HCT116 (cell line): ENCODE measurements around the gene UBAP2L. TPM values are rescaled to one million over a fixed set of nuclear protein-coding genes. Genes with fewer than 3 reads are reported as not detected.

Source experiments
- ATAC-seq: fragments of 200-7000 bp; cut with Tn5 transposase; 2 replicates; pipeline ENCODE4 v1.9.1; 2020; ENCODE audit warnings: mild to moderate bottlenecking, moderate library complexity
- BruUV-seq: library from RNA; stranded (reverse); fragments of 400-500 nt; replicated peaks from 2 replicates; lab custom pipeline; 2021; lab: Mats Ljungman, UMichigan
- CTCF ChIA-PET: fragments of 300-600 bp; sonication (Branson Sonifier 250); formaldehyde crosslinking; loops from one replicate; lab custom pipeline; 2021; ENCODE audit warnings: antibody characterized with exemption; lab: Charles Lee
- POLR2A ChIA-PET: fragments of 300-600, 350-600 bp; sonication (Branson Sonifier 250); formaldehyde crosslinking; loops from one replicate; lab custom pipeline; 2021; ENCODE audit warnings: antibody characterized with exemption; lab: Charles Lee
- RAD21 ChIA-PET, 2 experiments: fragments of 300-600 bp; sonication (Branson Sonifier 250); formaldehyde crosslinking; loops; one replicate each; lab custom pipeline; 2023; ENCODE audit warnings: low total read pairs in 2 of 2; ENCODE audit not compliant: uncharacterized antibody in 2 of 2, unreplicated experiment in 2 of 2, low non-redundant PET in 1 of 2; lab: Charles Lee
- DNase-seq: peaks from one replicate; pipeline ENCODE4 v3.0.0-alpha.2; 2010; ENCODE audit warnings: low read depth, low spot score
- H2AFZ ChIP-seq: fragments of 200-600 bp; shearing (Covaris generic), sonication (generic); 2 replicates; pipeline ENCODE4 v1.6.1; 2017; ENCODE audit warnings: low read depth, mixed run types, mixed read lengths, antibody characterized with exemption, low read length; ENCODE audit not compliant: poor library complexity, severe bottlenecking
- H3K27ac ChIP-seq: 2 replicates; pipeline ENCODE4 v1.5.1; 2012; ENCODE audit warnings: low read depth, low read length
- H3K27me3 ChIP-seq: fragments of 200-600 bp; sonication (generic); 2 replicates; pipeline ENCODE4 v1.6.1; 2016; ENCODE audit warnings: mixed run types, low read length, mixed read lengths; ENCODE audit not compliant: insufficient read depth
- H3K36me3 ChIP-seq, 2 experiments: fragments of 200-500 bp in 1 of 2; fragments of 200-600 bp in 1 of 2; sonication (Bioruptor generic) in 1 of 2; sonication (generic) in 1 of 2; 2 replicates each; pipeline versions ENCODE4 v1.5.1 to v1.6.1; 2014 to 2016; ENCODE audit warnings: low read length in 2 of 2, inconsistent platforms in 1 of 2, mixed read lengths in 1 of 2, mixed run types in 1 of 2; ENCODE audit not compliant: insufficient read depth in 2 of 2, control insufficient read depth in 1 of 2
- H3K4me1 ChIP-seq, 2 experiments: fragments of 200-600 bp in 1 of 2; sonication (generic) in 1 of 2; 2 replicates each; pipeline versions ENCODE4 v1.5.1 to v1.6.1; 2012 to 2017; ENCODE audit warnings: low read length in 2 of 2, inconsistent platforms in 1 of 2, mild to moderate bottlenecking in 1 of 2, mixed read lengths in 1 of 2, mixed run types in 1 of 2, moderate library complexity in 1 of 2; ENCODE audit not compliant: insufficient read depth in 2 of 2, control insufficient read depth in 1 of 2
- H3K4me2 ChIP-seq: fragments of 200-600 bp; sonication (generic); 2 replicates; pipeline ENCODE4 v1.6.1; 2017; ENCODE audit warnings: mixed run types, low read length, mixed read lengths
- H3K4me3 ChIP-seq, 2 experiments: fragments of 200-600 bp in 1 of 2; sonication (generic) in 1 of 2; replicated peaks in 1 of 2; 2 replicates each; pipeline ENCODE4 v1.5.1; 2011 to 2016; ENCODE audit warnings: low read length in 2 of 2, control low read depth in 1 of 2, low read depth in 1 of 2, mild to moderate bottlenecking in 1 of 2, mixed read lengths in 1 of 2, mixed run types in 1 of 2
- H3K79me2 ChIP-seq: fragments of 200-600 bp; sonication (generic); 2 replicates; pipeline ENCODE4 v1.6.1; 2017; ENCODE audit warnings: mild to moderate bottlenecking, mixed run types, low read length, moderate library complexity, mixed read lengths; ENCODE audit not compliant: insufficient read depth
- H3K9ac ChIP-seq: fragments of 200-600 bp; sonication (generic); 2 replicates; pipeline ENCODE4 v1.6.1; 2016; ENCODE audit warnings: low read length, mixed read lengths
- H3K9me2 ChIP-seq: fragments of 200-600 bp; sonication (generic), shearing (Covaris generic); 2 replicates; pipeline ENCODE4 v1.6.1; 2017; ENCODE audit warnings: mixed run types, mild to moderate bottlenecking, moderate library complexity; ENCODE audit not compliant: insufficient read depth
- H3K9me3 ChIP-seq, 2 experiments: fragments of 200-500 bp in 1 of 2; fragments of 200-600 bp in 1 of 2; sonication (Bioruptor generic) in 1 of 2; sonication (generic) in 1 of 2; 2 replicates each; pipeline ENCODE4 v1.6.1; 2014 to 2017; ENCODE audit warnings: low read length in 2 of 2, mixed read lengths in 2 of 2, inconsistent platforms in 1 of 2, low read depth in 1 of 2, mild to moderate bottlenecking in 1 of 2, mixed run types in 1 of 2, moderate library complexity in 1 of 2; ENCODE audit not compliant: control insufficient read depth in 1 of 2, insufficient read depth in 1 of 2
- H4K20me1 ChIP-seq: fragments of 200-600 bp; sonication (generic), shearing (Covaris generic); 2 replicates; pipeline ENCODE4 v1.6.1; 2017; ENCODE audit warnings: mixed run types, mild to moderate bottlenecking, moderate library complexity; ENCODE audit not compliant: insufficient read depth
- EGR1 ChIP-seq: IDR thresholded peaks from 2 replicates; pipeline ENCODE4 v1.6.1; 2012; ENCODE audit warnings: low read depth
- FOSL1 ChIP-seq: IDR thresholded peaks from 2 replicates; pipeline ENCODE4 v1.6.1; 2012; ENCODE audit warnings: low read depth
- JUND ChIP-seq: IDR thresholded peaks from 2 replicates; pipeline ENCODE4 v1.6.1; 2012
- POLR2A ChIP-seq: IDR thresholded peaks from 2 replicates; pipeline ENCODE4 v1.7.0; 2011; ENCODE audit warnings: borderline replicate concordance; ENCODE audit not compliant: insufficient read depth, insufficient read length; ENCODE audit errors: extremely low read depth
- POLR2AphosphoS5 ChIP-seq: IDR thresholded peaks from 2 replicates; pipeline ENCODE4 v1.6.1; 2011; ENCODE audit warnings: mild to moderate bottlenecking, low read depth, low read length, moderate library complexity
- REST ChIP-seq: IDR thresholded peaks from 2 replicates; pipeline ENCODE4 v1.6.1; 2012; ENCODE audit warnings: low read depth
- SIN3A ChIP-seq: IDR thresholded peaks from 2 replicates; pipeline ENCODE4 v1.6.1; 2012; ENCODE audit warnings: low read depth
- SP1 ChIP-seq: IDR thresholded peaks from 2 replicates; pipeline ENCODE4 v1.6.1; 2012; ENCODE audit warnings: low read depth
- SRF ChIP-seq: IDR thresholded peaks from 2 replicates; pipeline ENCODE4 v1.6.1; 2012; ENCODE audit warnings: low read depth
- TCF7L2 ChIP-seq: IDR thresholded peaks from 2 replicates; pipeline ENCODE4 v1.7.0; 2011; ENCODE audit warnings: borderline replicate concordance, inconsistent platforms; ENCODE audit not compliant: insufficient read depth, insufficient read length; ENCODE audit errors: extremely low read depth
- ZNF274 ChIP-seq: fragments of 200-500 bp; sonication (Bioruptor generic); IDR thresholded peaks from 2 replicates; pipeline ENCODE4 v1.6.1; 2014; ENCODE audit warnings: mild to moderate bottlenecking, low read depth, low read length, inconsistent platforms
- intact Hi-C: fragments of 100-400 bp; cut with micrococcal nuclease; formaldehyde crosslinking; loops from 2 replicates; pipeline ENCODE4 v1.10.0; 2022
- total RNA-seq: library from RNA; stranded (reverse); gene quantifications from one replicate; pipeline ENCODE4 v1.2.1, GENCODE V29; 2021; ENCODE audit not compliant: unreplicated experiment
- TF ChIP-seq, protein P1 (sequence below): IDR thresholded peaks from 2 replicates; pipeline ENCODE4 v1.6.1; 2012

UBAP2L gene
- total RNA-seq, 1 experiment from 2014 or later = 189 TPM

GRCh38 chr1:154192476-154192875 is 28.3 kb upstream of the UBAP2L start:
- intact Hi-C loops = no loop called here
- DNase-seq = no peak
- no peak overlapping the region for H3K9ac ChIP-seq
- H2AFZ ChIP-seq = no peak overlapping the region
- H3K27ac ChIP-seq = no peak overlapping the region
- no peak overlapping the region for H3K4me2 ChIP-seq
- TF ChIP-seq REST (no peak), JUND (no peak), SRF (no peak), SIN3A (no peak), EGR1 (no peak), SP1 (no peak), POLR2AphosphoS5 (no peak), TCF7L2 (no peak), FOSL1 (no peak), POLR2A (no peak), ZNF274 (no peak)
- TF ChIP-seq, protein P1, sequence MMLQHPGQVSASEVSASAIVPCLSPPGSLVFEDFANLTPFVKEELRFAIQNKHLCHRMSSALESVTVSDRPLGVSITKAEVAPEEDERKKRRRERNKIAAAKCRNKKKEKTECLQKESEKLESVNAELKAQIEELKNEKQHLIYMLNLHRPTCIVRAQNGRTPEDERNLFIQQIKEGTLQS = no peak
- no peaks in the 10 kb centered on the region for H4K20me1 ChIP-seq
- BruUV-seq = no TSS peak
- peaks cover 2 to 8% of the 10 kb centered on the region in 2 experiments; a peak in 2 of 4 replicates for H3K4me1 ChIP-seq
- ChIA-PET CTCF (no interaction called here), POLR2A (interaction anchor here (0.7 kb wide), 1 partner anchor 623 kb away, joined by 4 read pairs; no protein-coding TSS in a partner anchor), RAD21 (no interaction called here)
- no peaks in the 10 kb centered on the region for H3K9me3 ChIP-seq
- H3K27me3 ChIP-seq = peaks cover 36% of the 10 kb centered on the region; the same call in 1 of the 2 replicates
- no peak overlapping the region for H3K4me3 ChIP-seq
- ATAC-seq = no peak
- H3K79me2 ChIP-seq = no peaks in the 10 kb centered on the region
- peaks cover 4% of the 10 kb centered on the region; the same call in 1 of the 2 replicates for H3K9me2 ChIP-seq
- no peaks in the 10 kb centered on the region for H3K36me3 ChIP-seq
